Stimulated activated CD8-positive, alpha-beta memory T cell treated with anti-CD3 and anti-CD28 coated beads, Interleukin-15, amount 100 ng/mL, for 24 hours (primary cell): ENCODE measurements around the gene CYBC1.

Experiments used
- DNase-seq: peaks from one replicate; pipeline ENCODE4 v3.0.0-alpha.2; 2020; ENCODE audit warnings: low read depth

CYBC1 gene

GRCh38 chr17:82447876-82448275, 2.7 kb downstream of the CYBC1 start:
- no peak for DNase-seq

DNA sequence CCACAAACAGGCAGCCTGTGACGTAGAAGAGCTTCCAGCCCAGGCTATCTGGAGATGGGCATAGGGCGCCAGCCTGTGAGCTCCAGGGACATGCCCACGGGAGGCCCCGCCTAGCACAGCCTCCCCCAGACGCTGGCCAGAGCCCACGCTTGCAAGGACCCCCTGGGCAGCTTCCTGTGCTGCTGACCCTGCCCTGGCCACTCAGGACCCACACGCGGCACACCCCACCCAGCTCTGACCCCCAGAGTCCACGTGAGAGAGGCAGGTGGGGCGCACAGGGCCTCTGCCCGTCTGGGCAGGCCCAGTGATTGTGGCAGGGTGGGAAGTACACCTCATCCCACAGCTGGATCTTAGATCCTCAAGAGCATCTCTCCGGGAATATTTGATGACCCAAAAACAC, 3.9 kb downstream of the CYBC1 start:
- no peak for DNase-seq

DNA sequence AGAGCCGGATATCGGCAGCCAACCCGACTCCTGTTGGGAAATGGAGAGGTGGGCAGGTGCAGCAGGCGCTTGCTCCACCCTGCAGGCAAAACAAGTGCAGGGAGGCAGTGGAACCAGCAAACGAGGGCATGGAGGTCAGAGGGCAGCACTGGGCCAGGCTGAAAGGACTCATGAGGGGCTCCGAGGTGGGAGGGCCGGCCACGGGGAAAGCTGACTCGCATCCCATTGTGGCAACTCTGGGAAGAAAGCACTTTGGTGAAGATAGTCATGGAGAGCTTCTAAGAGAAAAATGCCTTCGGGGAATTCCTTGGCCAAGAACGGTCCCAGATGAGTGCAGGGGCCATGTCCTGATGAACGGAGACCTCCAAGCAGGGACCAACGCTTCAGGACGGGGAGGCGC, 4.4 kb downstream of the CYBC1 start:
- no peak for DNase-seq

DNA sequence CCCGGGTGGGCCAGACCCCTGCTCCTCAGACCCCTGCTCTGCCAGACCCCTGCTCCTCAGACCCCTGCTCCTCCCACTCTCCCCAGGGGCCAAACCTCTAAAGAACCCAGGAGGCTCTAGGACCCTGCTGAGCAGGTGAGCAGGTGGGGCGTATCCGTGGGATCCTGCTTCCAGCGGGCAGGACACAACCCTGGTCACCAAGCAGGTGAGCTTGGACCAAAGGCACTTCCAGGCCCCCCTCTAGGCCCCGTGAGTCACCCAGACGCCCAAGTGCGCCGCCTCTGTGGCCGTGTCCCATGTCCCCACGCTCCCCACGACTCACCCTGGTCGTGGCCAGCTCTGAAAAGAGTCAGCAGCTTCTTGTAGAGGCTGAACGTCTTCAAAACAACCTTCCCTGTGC, 5.0 kb downstream of the CYBC1 start:
- no peak for DNase-seq

DNA sequence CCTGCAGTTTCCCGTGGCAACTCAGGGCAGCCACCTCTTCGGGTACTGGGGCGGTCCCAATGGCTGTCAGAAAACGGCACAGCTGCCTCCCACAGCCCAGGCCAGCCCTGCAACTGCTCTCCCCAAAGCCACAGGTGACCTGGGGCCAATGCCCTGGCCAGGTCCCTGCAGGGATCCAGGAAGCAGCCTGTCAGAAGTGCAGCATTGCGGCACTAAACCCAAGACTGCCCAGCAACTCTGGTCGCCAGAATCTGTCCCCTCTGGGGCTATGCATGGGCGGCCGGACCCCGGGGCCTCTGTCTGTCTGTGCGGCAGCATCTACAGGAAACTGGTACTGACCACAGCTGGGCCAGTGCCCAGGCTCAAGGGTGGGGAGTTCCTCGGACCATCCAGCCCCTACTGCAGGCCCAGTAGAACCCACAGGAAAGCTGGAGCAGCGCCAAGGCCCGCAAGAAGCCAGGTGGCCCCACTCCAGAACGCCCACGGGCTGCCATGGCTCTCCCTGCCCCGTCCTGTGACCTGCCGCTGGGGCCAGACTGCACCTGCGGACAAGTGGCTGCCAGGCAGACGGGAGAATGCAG, 5.5 kb downstream of the CYBC1 start:
- DNase-seq = no peak

DNA sequence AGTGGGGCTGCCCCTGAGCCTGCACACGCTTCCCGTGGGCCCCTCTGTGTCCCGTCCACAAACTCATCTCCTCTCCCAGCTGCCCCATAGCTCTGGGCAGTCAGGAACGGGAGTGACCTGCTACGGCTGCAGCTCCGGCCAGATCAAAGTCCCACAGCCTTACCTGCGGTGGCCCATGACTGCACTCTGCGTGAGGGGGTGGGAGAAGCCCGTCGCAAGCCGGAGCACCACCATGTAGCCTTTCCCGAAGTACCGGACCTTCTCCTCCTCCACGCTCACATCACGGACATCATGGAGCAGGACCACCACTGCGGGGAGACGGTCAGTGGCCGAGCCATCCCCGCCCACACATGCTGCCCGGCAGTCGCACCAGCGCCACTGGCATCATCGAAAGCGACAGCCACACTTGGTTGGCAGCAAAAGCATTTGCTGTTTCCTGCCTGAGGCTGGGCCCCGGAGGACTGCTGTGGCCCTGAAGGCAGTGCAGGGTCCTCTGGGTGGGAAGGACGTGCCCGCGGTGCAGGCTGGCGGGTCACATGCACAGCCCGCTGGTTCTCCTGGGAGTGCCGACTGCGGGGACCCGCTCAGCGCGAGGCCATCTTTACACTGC, 6.2 kb downstream of the CYBC1 start:
- DNase-seq = no peak

DNA sequence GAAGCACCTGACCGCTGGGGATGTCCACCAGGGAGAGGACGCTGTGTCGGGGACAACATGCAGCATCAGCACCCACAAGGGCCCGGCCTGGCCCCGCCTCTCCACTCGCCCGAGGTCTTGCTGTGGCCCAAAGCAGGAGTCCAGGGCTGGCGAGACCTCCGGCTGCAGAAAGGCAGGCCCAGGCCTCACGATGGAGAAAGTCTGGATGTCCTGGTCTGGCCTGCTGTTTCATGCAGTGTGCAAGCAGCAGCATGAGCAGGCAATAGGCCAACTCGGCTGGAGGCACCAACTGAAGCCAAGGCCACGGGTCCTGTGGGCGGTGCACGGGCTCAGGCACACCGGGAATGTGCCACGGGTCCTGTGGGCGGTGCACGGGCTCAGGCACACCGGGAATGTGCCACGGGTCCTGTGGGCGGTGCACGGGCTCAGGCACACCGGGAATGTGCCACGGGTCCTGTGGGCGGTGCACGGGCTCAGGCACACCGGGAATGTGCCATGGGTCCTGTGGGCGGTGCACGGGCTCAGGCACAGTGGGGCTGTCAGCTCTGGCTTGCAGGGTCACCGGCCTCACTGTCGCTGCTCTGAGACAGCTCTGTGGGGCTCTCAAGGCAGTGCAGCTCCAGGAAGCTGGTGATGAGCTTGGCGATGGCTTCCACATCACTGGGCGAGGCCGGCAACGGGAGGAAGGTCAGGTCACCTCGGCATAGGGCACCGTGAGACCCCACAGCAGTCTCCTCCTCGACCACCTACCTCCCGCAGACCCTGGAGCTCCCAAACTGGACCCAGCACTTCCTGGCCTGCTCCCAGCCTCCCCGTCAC, 6.9 kb downstream of the CYBC1 start:
- DNase-seq = no peak

DNA sequence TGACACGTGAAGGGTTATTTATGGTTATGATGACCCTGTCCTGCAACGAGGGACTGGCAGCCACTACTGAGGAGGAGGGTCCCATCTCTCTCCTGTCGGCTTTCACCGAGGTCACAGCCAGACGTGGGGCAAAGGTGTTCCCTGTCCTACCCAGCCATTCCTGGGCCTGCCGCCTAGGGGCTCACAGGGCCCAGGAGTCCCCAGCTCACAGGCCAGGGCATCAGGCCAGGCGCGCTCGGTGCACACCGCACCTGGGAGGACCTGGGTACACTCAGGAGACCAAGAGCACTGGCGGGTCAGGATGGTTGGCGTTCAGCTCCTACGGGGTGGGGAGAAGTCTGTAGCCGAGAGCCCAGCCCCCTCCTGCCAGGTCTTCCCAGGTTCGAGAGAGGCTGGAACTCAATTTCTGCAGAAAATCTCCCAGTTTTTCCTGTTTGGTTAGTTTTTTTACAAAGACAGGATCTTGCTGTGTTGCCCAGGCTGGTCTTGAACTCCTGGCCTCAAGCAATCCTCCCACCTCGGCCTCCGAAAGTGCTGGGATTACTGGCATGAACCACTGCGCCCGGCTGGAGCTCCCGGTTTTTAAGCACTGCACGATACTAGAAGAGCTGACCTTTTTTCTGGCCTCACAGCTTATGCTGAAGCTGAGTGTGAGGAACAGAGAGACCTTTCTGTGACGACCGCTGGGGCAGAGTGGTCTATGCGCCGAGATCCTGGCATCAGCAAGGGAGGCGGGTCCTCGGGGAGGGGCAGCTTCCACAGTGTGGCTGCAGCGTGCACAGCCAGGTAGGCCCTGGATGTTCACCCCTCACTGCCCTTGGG, 7.7 kb downstream of the CYBC1 start:
- DNase-seq = no peak

- no peak for DNase-seq
These were observed 8.7 kb downstream of the CYBC1 start for GRCh38 chr17:82441691-82442487.

DNA sequence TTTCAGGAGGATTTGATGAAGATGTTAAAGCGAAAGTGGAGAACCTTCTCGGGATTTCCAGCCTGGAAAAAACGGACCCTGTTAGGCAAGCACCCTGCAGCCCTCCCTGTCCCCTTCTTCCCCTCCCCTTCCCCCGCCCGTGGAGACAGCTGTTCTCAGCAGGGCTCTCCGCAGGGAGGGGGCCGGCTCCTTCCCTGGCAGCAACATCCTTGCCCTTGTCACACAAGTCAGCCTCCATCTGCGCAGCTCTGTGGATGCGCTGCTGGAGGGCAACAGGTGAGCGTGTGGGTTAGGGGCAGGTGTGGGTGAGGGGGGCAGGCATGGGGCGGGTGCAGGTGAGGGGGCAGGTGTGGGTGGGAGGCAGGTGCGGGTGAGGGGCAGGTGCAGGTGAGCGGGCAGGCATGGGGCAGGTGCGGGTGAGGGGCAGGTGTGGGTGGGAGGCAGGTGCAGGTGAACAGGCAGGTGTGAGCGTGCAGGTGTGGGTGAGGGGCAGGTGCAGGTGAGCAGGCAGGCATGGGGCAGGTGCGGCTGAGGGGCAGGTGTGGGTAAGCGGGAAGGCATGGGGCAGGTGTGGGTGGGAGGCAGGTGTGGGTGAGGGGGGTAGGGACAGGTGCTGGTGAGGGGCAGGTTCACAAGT, 9.4 kb downstream of the CYBC1 start:
- no peak for DNase-seq

- no peak for DNase-seq
These were observed 10.0 kb downstream of the CYBC1 start for GRCh38 chr17:82440469-82440981.

GRCh38 chr17:82439829-82440365, 10.7 kb downstream of the CYBC1 start:
- DNase-seq = no peak

DNA sequence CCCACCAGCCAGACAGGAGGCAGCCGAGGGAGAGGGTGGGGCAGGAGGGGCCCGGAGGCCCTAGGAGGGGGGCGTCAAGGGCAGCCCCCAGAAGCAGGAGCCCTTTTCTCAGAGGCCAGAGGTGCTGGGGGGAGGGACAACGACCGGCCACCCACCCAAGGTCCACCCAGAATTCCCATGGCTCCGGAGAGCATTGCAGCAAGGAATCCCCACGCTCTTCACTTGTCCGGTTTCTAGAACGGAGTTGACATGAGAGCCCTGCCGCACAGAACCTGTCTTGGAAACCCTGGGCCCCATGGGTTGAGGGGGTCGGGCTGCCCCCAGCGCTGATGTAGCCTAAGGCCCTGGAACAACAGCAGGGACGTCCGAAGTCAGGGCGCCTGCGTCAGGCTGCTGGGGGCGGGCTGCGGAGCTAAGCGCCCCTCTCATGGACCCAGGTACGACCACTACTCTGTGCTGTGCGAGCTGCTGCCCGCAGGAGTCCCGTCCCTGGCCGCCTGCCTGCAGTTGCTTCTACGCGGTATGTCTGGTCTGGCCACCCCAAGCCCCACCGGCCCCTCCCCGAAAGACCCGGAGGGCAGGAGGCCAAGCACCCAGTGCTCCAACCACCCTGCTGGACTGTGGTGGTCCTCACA, 11.2 kb downstream of the CYBC1 start:
- DNase-seq = no peak

DNA sequence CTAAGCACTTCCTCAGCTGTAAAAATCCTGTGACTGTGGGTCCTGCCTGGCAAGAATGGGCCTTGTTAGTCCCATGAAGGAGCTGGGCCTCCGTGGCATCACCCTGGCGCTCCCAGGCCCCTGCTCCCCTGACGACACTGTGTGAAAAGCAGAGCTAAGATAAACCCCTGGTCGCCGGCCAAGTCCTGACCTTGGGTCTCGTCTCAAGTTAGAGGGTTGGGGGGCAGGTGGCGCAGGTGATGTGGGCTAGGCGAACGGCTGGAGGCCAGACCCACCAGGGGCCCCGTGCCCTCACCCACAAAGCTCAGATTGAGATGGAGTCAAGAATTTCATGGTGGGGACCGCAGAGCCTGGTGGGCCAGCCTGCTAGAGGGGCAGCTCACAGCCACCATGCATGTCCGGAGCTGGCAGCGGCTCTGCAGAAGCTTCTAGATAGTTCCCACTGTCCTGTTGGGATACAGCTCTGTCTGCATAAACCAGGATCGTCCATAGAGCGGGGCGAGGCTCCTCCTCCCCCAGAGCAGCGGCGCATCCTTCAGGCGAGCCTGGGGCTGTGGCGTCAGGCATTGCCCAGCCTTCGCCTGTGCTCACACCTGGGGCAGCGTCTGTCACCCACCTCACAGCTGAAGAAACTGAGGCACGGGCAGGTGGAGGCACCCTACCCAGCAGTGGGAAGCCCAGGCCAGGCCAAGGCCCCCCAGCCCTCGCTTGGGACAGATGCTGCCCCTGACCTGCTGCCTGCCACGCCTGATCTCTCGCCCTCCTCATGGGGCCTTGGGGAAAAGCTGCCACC, 12.0 kb downstream of the CYBC1 start:
- no peak for DNase-seq

- no peak for DNase-seq
These were observed 13.3 kb downstream of the CYBC1 start for GRCh38 chr17:82437325-82437668.

DNA sequence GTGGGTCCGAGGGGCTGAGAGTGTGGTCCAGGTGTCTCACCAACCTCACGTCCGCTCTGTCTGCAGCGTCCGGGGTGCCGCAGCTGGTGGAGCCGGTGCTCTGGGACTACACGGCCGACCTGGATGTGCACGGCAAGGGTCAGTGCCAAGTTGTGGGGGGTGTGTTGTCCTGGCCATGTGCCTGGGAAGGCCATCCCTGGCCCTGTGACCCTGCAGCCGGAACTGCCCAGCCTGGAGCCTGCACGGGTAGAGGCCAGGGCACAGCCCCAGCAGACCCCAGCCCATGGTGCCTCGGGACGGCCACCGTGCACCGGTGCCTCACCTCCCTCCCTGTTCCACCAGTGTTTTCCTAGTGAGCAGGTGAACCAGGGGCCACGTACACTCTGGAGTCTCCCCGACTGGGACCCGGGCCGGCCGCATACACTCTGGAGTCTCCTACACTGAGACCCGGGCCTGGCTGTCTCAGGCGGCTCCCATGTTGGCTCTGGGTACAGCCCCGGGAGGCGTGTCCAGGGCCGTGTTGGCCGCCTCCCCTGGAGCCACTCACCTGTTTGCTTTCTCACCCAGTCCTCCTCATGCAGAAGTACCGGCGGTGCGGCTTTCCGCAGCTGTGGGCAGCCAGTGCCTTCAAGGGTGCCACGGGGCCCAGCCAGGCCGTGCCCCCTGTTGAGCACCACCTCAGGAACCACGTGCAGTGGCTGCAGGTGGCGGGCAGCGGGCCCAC, 13.8 kb downstream of the CYBC1 start:
- no peak for DNase-seq

DNA sequence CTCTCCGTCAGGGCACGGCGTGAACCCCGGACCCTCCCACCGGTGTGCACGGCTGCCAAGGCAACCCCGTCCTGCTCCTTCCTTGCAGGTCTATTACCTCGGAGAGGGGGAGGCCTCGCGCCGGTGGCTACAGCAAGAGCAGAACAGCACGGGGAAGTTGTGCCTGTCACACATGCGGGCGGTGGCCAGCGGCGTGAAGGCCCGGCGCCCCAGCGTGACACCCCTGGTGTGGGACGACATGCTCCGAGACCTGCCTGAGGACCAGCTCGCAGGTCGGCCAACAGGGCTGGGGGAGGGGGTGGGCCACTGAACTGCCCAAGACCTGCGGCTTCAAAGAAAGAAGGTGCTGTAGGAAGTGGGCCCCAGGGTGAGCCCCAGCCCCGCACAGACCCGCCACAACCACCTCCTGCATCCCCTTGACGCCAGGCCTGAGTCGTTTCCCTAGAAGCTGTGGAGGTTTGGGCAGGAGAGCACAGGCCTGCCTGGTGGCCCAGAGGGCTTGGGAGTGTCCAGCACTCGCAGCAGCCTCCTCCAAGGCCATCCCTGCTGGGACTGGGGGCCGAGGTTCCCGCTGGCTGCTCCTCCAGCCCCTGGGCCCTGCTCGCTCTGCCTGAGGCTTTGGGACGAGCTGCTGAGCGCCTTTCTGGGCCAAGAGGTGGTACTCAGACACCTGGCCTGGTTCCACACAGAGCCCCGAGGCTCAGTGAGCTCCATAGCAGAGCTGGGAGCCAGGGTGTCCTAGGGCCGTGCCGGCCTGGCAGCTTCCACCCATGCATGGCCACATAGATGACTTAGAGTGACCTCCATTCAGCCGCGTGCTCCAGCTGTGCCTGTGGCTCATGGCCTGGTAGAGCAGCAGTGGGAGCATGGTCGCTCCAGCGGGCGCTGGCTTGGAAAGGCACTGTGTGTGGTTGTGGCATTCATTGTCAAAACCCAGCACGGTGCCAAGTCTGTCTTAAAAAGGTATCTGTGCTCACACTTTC, 14.7 kb downstream of the CYBC1 start:
- no peak for DNase-seq

GRCh38 chr17:82435103-82435502, 15.4 kb downstream of the CYBC1 start:
- DNase-seq = no peak
